HL-60 (cell line): Measurements from ENCODE around the gene PYGB.

ENCODE experiments used
- CTCF ChIP-seq: IDR thresholded peaks from one replicate; pipeline ENCODE4 v1.5.1; 2011; ENCODE audit warnings: low read length, control low read depth, inconsistent platforms; ENCODE audit not compliant: insufficient read depth
- POLR2AphosphoS5 ChIP-seq: IDR thresholded peaks from 2 replicates; pipeline ENCODE4 v1.6.1; 2012; ENCODE audit warnings: low read depth
- SPI1 ChIP-seq: IDR thresholded peaks from 2 replicates; pipeline ENCODE4 v1.6.1; 2012; ENCODE audit warnings: low read depth, mild to moderate bottlenecking, borderline replicate concordance

- TF ChIP-seq CTCF (no peak), POLR2AphosphoS5 (no peak), SPI1 (no peak)
Observed at GRCh38 chr20:25287631-25288290, 39.9 kb downstream of the PYGB start.
